K562 (cell line): ENCODE data around the gene PCDH19. TPM values are rescaled to one million over a fixed set of nuclear protein-coding genes. Genes with fewer than 3 reads are reported as not detected.
"Not testable (repeated sequence)": the region's sequence is repeated elsewhere in the genome, so short reads cannot be mapped to it uniquely, and the experiment has no call there.

ENCODE experiments used
- ATAC-seq: fragments of 200-7000 bp; cut with Tn5 transposase; 3 replicates; pipeline ENCODE4 v1.9.1; 2020; ENCODE audit warnings: moderate library complexity
- BruUV-seq: library from RNA; stranded (reverse); fragments of 400-500 nt; replicated peaks from 2 replicates; lab custom pipeline; 2021; lab: Mats Ljungman, UMichigan
- CTCF ChIA-PET: fragments of 300-600 bp; formaldehyde crosslinking; extraction: SDS; loops from one replicate; lab custom pipeline; 2021; ENCODE audit warnings: low intra/inter-chr PET ratio; lab: Yijun Ruan, JAX
- POLR2A ChIA-PET: fragments of 300-600, 350-650 bp; sonication (Branson Sonifier 250); formaldehyde crosslinking; extraction: SDS; loops from one replicate; lab custom pipeline; 2021; ENCODE audit warnings: antibody characterized with exemption, inconsistent platforms; lab: Yijun Ruan, JAX
- DNase-seq, 4 experiments: peaks; one replicate each; pipeline versions ENCODE4 v3.0.0 to v3.0.0-alpha.2; 2011 to 2018; ENCODE audit warnings: low spot score in 3 of 4, mixed read lengths in 3 of 4; ENCODE audit errors: extremely low read depth in 1 of 4
- FAIRE-seq: peaks from 2 replicates; lab custom pipeline; 2011; peaks lifted over from hg19 to GRCh38; lab: Jason Lieb, UNC
- H2AFZ ChIP-seq: 2 replicates; pipeline ENCODE4 v1.6.0; 2011; ENCODE audit warnings: low read depth, low read length, control low read depth, inconsistent platforms
- H3K27ac ChIP-seq: fragments of 200-600 bp; 3 replicates; pipeline ENCODE4 v1.8.0; 2011; ENCODE audit warnings: low read depth, mild to moderate bottlenecking, control low read depth, inconsistent platforms, low read length, moderate library complexity, mixed read lengths; ENCODE audit errors: extremely low read depth
- H3K27me3 ChIP-seq, 2 experiments: fragments of 300-600 bp in 1 of 2; 2 replicates in 1 of 2; 3 replicates in 1 of 2; pipeline versions ENCODE4 v1.6.0 to v1.8.0; 2011; ENCODE audit warnings: inconsistent platforms in 2 of 2, low read length in 2 of 2, mild to moderate bottlenecking in 1 of 2, mixed read lengths in 1 of 2, moderate library complexity in 1 of 2; ENCODE audit not compliant: control insufficient read depth in 2 of 2, insufficient read depth in 2 of 2
- H3K36me3 ChIP-seq: fragments of 300-600 bp; 3 replicates; pipeline ENCODE4 v1.8.0; 2011; ENCODE audit warnings: mild to moderate bottlenecking, low read length, inconsistent platforms; ENCODE audit not compliant: control insufficient read depth, insufficient read depth
- H3K4me1 ChIP-seq, 2 experiments: fragments of 200-600 bp in 1 of 2; replicated peaks in 1 of 2; 2 replicates in 1 of 2; 3 replicates in 1 of 2; pipeline versions ENCODE4 v1.5.1 to v1.8.0; 2011; ENCODE audit warnings: inconsistent platforms in 2 of 2, low read length in 2 of 2, mild to moderate bottlenecking in 1 of 2, mixed read lengths in 1 of 2, moderate library complexity in 1 of 2; ENCODE audit not compliant: control insufficient read depth in 2 of 2, insufficient read depth in 2 of 2
- H3K4me2 ChIP-seq: 2 replicates; pipeline ENCODE4 v1.6.1; 2011; ENCODE audit warnings: low read length, control low read depth, inconsistent platforms, mixed read lengths; ENCODE audit not compliant: insufficient read depth
- H3K4me3 ChIP-seq: fragments of 200-600 bp; sonication (generic), shearing (Covaris generic); 2 replicates; pipeline ENCODE4 v1.5.1; 2016; ENCODE audit warnings: control low read depth, inconsistent platforms
- H3K79me2 ChIP-seq: fragments of 200-600 bp; 3 replicates; pipeline ENCODE4 v1.8.0; 2011; ENCODE audit warnings: low read length, inconsistent platforms; ENCODE audit not compliant: control insufficient read depth, insufficient read depth
- H3K9ac ChIP-seq, 2 experiments: 2 replicates each; pipeline versions ENCODE4 v1.6.0 to v1.6.1; 2011; ENCODE audit warnings: low read depth in 2 of 2, low read length in 2 of 2, control low read depth in 1 of 2, inconsistent platforms in 1 of 2, mild to moderate bottlenecking in 1 of 2, mixed read lengths in 1 of 2; ENCODE audit not compliant: insufficient read depth in 1 of 2
- H3K9me1 ChIP-seq: one replicate; pipeline ENCODE4 v1.6.0; 2011; ENCODE audit warnings: inconsistent platforms, mild to moderate bottlenecking, low read length, moderate library complexity; ENCODE audit not compliant: control insufficient read depth, insufficient read depth
- H3K9me3 ChIP-seq: replicated peaks from 2 replicates; pipeline ENCODE4 v1.5.1; 2011; ENCODE audit warnings: low read depth, low read length, inconsistent platforms; ENCODE audit not compliant: control insufficient read depth, insufficient read depth
- H4K20me1 ChIP-seq: replicated peaks from 2 replicates; pipeline ENCODE4 v1.6.1; 2011; ENCODE audit warnings: low read length, inconsistent platforms, mixed read lengths; ENCODE audit not compliant: control insufficient read depth, insufficient read depth
- POLR2G ChIP-seq: fragments of 200-400 bp; formaldehyde crosslinking; IDR thresholded peaks from 2 replicates; pipeline ENCODE4 v1.6.1; 2017; ENCODE audit warnings: low read depth, mild to moderate bottlenecking, antibody characterized with exemption, low read length, moderate library complexity
- TCF7 ChIP-seq: sonication (generic); IDR thresholded peaks from 2 replicates; pipeline ENCODE4 v1.6.1; 2016; ENCODE audit warnings: antibody characterized with exemption, borderline replicate concordance
- WGBS: fragments of 100-300 bp; shearing (Covaris generic); methylation state at CpG from one replicate; pipeline ENCODE4 v1.1.6; 2016; ENCODE audit warnings: low coverage, mixed read lengths; ENCODE audit not compliant: insufficient coverage; ENCODE audit errors: missing lambda C conversion rate; 5-methylcytosine and 5-hydroxymethylcytosine counted together
- in situ Hi-C: fragments of 300-500 bp; cut with MboI; formaldehyde crosslinking; loops from 4 replicates; pipeline ENCODE4 v1.15.0; 2018; ENCODE audit warnings: inconsistent platforms, mixed read lengths
- intact Hi-C: fragments of 100-400 bp; cut with micrococcal nuclease; formaldehyde crosslinking; loops from 2 replicates; pipeline ENCODE4 v1.14.2; 2022
- polyA plus RNA-seq, 8 experiments: library from polyadenylated mRNA; depleted of rRNA in 4 of 8; stranded (reverse) in 5 of 8; unstranded in 3 of 8; fragments of >200 nt; fragmentation: Nextera tagmentation in 2 of 8; fragmentation: Illumina TruSeq in 1 of 8; extraction: Ambion mirVana in 2 of 8; extraction: Trizol in 1 of 8; gene quantifications; 2 replicates each; pipeline versions ENCODE4 v1.2.1 to v1.2.3, GENCODE V29; 2011 to 2014; ENCODE audit warnings: inconsistent platforms in 1 of 8, missing spikeins in 1 of 8
- total RNA-seq, 7 experiments: library from RNA; depleted of rRNA in 6 of 7; stranded (reverse); fragments of >200 nt in 6 of 7; fragmentation: Illumina TruSeq in 2 of 7; extraction: Trizol in 2 of 7; gene quantifications; 2 replicates each; pipeline versions ENCODE4 v1.2.1 to v1.2.3, GENCODE V29; 2011 to 2021; ENCODE audit warnings: low replicate concordance in 1 of 7
- TF ChIP-seq, protein P1 (sequence below): sonication (generic); formaldehyde crosslinking; IDR thresholded peaks from 2 replicates; pipeline ENCODE4 v1.8.1; 2023; ENCODE audit warnings: missing genetic modification reagents, mild to moderate bottlenecking, borderline replicate concordance

PCDH19 gene
- total and polyA plus RNA-seq, 9 of the 15 experiments (the other 6 are each of a cell fraction or from before 2014, with no cell fraction given): not detected

DNA sequence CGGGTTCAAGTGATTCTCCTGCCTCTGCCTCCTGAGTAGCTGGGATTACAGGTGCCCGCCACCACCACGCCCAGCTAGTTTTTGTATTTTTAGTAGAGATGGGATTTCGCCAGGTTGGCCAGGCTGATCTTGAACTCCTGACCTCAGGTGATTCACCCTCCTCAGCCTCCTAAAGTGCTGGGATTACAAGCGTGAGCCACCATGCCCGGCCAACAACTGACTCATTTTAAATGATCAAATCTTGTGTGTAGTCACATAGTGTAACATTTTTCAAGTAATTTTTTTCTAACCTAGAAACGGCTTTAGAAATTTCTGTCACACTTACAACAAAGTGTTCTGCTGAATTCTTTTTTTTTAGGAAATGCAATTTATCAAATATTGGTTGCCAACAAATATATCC lies 31.2 kb upstream of the PCDH19 start:
- H3K27me3 ChIP-seq, H3K4me1 ChIP-seq, in situ Hi-C loops, DNase-seq, BruUV-seq, H3K79me2 ChIP-seq, H3K4me3 ChIP-seq, H3K9ac ChIP-seq, FAIRE-seq, CTCF ChIA-PET, H3K36me3 ChIP-seq, POLR2A ChIA-PET, H3K9me3 ChIP-seq, H4K20me1 ChIP-seq, H3K4me2 ChIP-seq, H3K9me1 ChIP-seq, H2AFZ ChIP-seq, intact Hi-C loops, ATAC-seq, H3K27ac ChIP-seq: not testable (repeated sequence)
- WGBS: 0% methylated on average over 7 of the region's 7 CpGs

GRCh38 chrX:100440006-100440405 lies 29.9 kb upstream of the PCDH19 start:
- H2AFZ ChIP-seq: no peak overlapping the region
- H3K79me2 ChIP-seq: no peaks in the 10 kb centered on the region
- no peak overlapping the region for H3K9ac ChIP-seq
- no peak for FAIRE-seq
- H3K36me3 ChIP-seq: no peaks in the 10 kb centered on the region
- no TSS peak for BruUV-seq
- no peak for DNase-seq
- H3K27ac ChIP-seq: no peak overlapping the region
- in situ Hi-C loops: no loop called here
- H3K4me2 ChIP-seq: no peak overlapping the region
- WGBS: 0% methylated on average over 2 of the region's 2 CpGs
- H3K9me1 ChIP-seq: no peaks in the 10 kb centered on the region
- intact Hi-C loops: no loop called here
- no peaks in the 10 kb centered on the region for H3K9me3 ChIP-seq
- CTCF ChIA-PET: no interaction called here
- no peaks in the 10 kb centered on the region for H3K27me3 ChIP-seq
- H3K4me1 ChIP-seq: no peaks in the 10 kb centered on the region
- POLR2A ChIA-PET: no interaction called here
- no peak for ATAC-seq
- H4K20me1 ChIP-seq: no peaks in the 10 kb centered on the region
- no peak overlapping the region for H3K4me3 ChIP-seq
- TF ChIP-seq, protein P1, sequence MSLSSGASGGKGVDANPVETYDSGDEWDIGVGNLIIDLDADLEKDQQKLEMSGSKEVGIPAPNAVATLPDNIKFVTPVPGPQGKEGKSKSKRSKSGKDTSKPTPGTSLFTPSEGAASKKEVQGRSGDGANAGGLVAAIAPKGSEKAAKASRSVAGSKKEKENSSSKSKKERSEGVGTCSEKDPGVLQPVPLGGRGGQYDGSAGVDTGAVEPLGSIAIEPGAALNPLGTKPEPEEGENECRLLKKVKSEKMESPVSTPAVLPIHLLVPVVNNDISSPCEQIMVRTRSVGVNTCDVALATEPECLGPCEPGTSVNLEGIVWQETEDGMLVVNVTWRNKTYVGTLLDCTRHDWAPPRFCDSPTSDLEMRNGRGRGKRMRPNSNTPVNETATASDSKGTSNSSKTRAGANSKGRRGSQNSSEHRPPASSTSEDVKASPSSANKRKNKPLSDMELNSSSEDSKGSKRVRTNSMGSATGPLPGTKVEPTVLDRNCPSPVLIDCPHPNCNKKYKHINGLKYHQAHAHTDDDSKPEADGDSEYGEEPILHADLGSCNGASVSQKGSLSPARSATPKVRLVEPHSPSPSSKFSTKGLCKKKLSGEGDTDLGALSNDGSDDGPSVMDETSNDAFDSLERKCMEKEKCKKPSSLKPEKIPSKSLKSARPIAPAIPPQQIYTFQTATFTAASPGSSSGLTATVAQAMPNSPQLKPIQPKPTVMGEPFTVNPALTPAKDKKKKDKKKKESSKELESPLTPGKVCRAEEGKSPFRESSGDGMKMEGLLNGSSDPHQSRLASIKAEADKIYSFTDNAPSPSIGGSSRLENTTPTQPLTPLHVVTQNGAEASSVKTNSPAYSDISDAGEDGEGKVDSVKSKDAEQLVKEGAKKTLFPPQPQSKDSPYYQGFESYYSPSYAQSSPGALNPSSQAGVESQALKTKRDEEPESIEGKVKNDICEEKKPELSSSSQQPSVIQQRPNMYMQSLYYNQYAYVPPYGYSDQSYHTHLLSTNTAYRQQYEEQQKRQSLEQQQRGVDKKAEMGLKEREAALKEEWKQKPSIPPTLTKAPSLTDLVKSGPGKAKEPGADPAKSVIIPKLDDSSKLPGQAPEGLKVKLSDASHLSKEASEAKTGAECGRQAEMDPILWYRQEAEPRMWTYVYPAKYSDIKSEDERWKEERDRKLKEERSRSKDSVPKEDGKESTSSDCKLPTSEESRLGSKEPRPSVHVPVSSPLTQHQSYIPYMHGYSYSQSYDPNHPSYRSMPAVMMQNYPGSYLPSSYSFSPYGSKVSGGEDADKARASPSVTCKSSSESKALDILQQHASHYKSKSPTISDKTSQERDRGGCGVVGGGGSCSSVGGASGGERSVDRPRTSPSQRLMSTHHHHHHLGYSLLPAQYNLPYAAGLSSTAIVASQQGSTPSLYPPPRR (CRISPR knock-in tag): no peak
- TF ChIP-seq TCF7: no peak
- TF ChIP-seq POLR2G: no peak
